ENCODE measurements around the gene DNAH1.
A peak's percentile ranks its signal among the peaks of the same experiment; 100 is the strongest.
"Not testable (repeated sequence)": the region's sequence is repeated elsewhere in the genome, so short reads cannot be mapped to it uniquely, and the experiment has no call there.

The DNAH1 gene

GRCh38 chr3:52283306-52283705 is 32.8 kb upstream of the DNAH1 start:
- in situ Hi-C loops (cut with HindIII; ENCODE audit: low sequenced_read_pairs): no loop called here
- DNase-seq (ENCODE audit: low read depth): no peak
- no peak overlapping the region for H3K4me3 ChIP-seq (ENCODE audit: low read depth, low read length)
- no peak for TF ChIP-seq CTCF (IDR thresholded peaks at IDR 0.05; ENCODE audit: low read depth, low read length, missing control alignments)

GRCh38 chr3:52284051-52284450 is 32.1 kb upstream of the DNAH1 start:
- DNase-seq (ENCODE audit: low read depth); in situ Hi-C loops (cut with HindIII; ENCODE audit: low sequenced_read_pairs); H3K4me3 ChIP-seq (ENCODE audit: low read depth, low read length): not testable (repeated sequence)

GRCh38 chr3:52286777-52287110 is 29.4 kb upstream of the DNAH1 start:
- no peak for DNase-seq (ENCODE audit: low read depth)
- no peak for TF ChIP-seq CTCF (IDR thresholded peaks at IDR 0.05; ENCODE audit: low read depth, low read length, missing control alignments)
- in situ Hi-C loops (cut with HindIII; ENCODE audit: low sequenced_read_pairs): no loop called here
- peak overlapping the region; percentile 74 for H3K4me3 ChIP-seq (ENCODE audit: low read depth, low read length)

GRCh38 chr3:52288674-52289073 is 27.4 kb upstream of the DNAH1 start:
- no peak for TF ChIP-seq CTCF (IDR thresholded peaks at IDR 0.05; ENCODE audit: low read depth, low read length, missing control alignments)
- no peak for DNase-seq (ENCODE audit: low read depth)
- in situ Hi-C loops (cut with HindIII; ENCODE audit: low sequenced_read_pairs): no loop called here
- H3K4me3 ChIP-seq (ENCODE audit: low read depth, low read length): peak overlapping the region; percentile 74

- in situ Hi-C loops (cut with HindIII; ENCODE audit: low sequenced_read_pairs): no loop called here
- DNase-seq (ENCODE audit: low read depth): no peak
- H3K4me3 ChIP-seq (ENCODE audit: low read depth, low read length): no peak overlapping the region
- no peak for TF ChIP-seq CTCF (IDR thresholded peaks at IDR 0.05; ENCODE audit: low read depth, low read length, missing control alignments)
Observed at GRCh38 chr3:52289338-52289746, 26.8 kb upstream of the DNAH1 start.

GRCh38 chr3:52289747-52290595 is 26.1 kb upstream of the DNAH1 start:
- DNase-seq (ENCODE audit: low read depth): no peak
- TF ChIP-seq CTCF (IDR thresholded peaks at IDR 0.05; ENCODE audit: low read depth, low read length, missing control alignments): no peak
- no peak overlapping the region for H3K4me3 ChIP-seq (ENCODE audit: low read depth, low read length)
- in situ Hi-C loops (cut with HindIII; ENCODE audit: low sequenced_read_pairs): no loop called here

GRCh38 chr3:52290596-52291507 is 25.3 kb upstream of the DNAH1 start:
- no peak for TF ChIP-seq CTCF (IDR thresholded peaks at IDR 0.05; ENCODE audit: low read depth, low read length, missing control alignments)
- DNase-seq (ENCODE audit: low read depth): no peak
- in situ Hi-C loops (cut with HindIII; ENCODE audit: low sequenced_read_pairs): no loop called here
- no peak overlapping the region for H3K4me3 ChIP-seq (ENCODE audit: low read depth, low read length)

Measured in astrocyte of the cerebellum (primary cell).